GM19351 (cell line): ENCODE measurements around the gene PRTG.
"Not testable (repeated sequence)": the region's sequence is repeated elsewhere in the genome, so short reads cannot be mapped to it uniquely, and the experiment has no call there.

Source experiments
- ATAC-seq: cut with Tn5 transposase; IDR thresholded peaks from one replicate; pipeline ENCODE4 v1.9.1; 2021; ENCODE audit warnings: mild to moderate bottlenecking, moderate library complexity; ENCODE audit not compliant: unreplicated experiment

Gene PRTG

GRCh38 chr15:55649058-55649423 lies 93.9 kb downstream of the PRTG start:
- no peak for ATAC-seq

GRCh38 chr15:55638764-55639163 lies 104.2 kb downstream of the PRTG start:
- no peak for ATAC-seq

- no peak for ATAC-seq
Observed at GRCh38 chr15:55637086-55637485, 105.9 kb downstream of the PRTG start.

GRCh38 chr15:55633731-55634130 lies 109.2 kb downstream of the PRTG start:
- ATAC-seq, result no peak

GRCh38 chr15:55632434-55632833 lies 110.5 kb downstream of the PRTG start:
- ATAC-seq, result no peak

GRCh38 chr15:55630858-55631257 lies 112.1 kb downstream of the PRTG start:
- ATAC-seq, result no peak

GRCh38 chr15:55628369-55628730 lies 114.6 kb downstream of the PRTG start:
- no peak for ATAC-seq

GRCh38 chr15:55627730-55628368 lies 115.1 kb downstream of the PRTG start:
- no peak for ATAC-seq

- ATAC-seq, result no peak
Observed at GRCh38 chr15:55619783-55620182, 123.2 kb downstream of the PRTG start.

- ATAC-seq, result no peak
Observed at GRCh38 chr15:55618387-55618786, 124.6 kb downstream of the PRTG start.

- no peak for ATAC-seq
Observed at GRCh38 chr15:55615445-55615844, 127.5 kb downstream of the PRTG start.

GRCh38 chr15:55613727-55614126 lies 129.2 kb downstream of the PRTG start:
- ATAC-seq, result no peak

- ATAC-seq, result no peak
Observed at GRCh38 chr15:55606214-55606613, 136.7 kb downstream of the PRTG start.

- ATAC-seq, result no peak
Observed at GRCh38 chr15:55601374-55601773, 141.6 kb downstream of the PRTG start.

- ATAC-seq, result no peak
Observed at GRCh38 chr15:55599439-55599838, 143.5 kb downstream of the PRTG start.

- not testable (repeated sequence) for ATAC-seq
Observed at GRCh38 chr15:55593019-55593418, 149.9 kb downstream of the PRTG start.

GRCh38 chr15:55590788-55591187 lies 152.2 kb downstream of the PRTG start:
- ATAC-seq, result no peak

GRCh38 chr15:55589287-55589686 lies 153.7 kb downstream of the PRTG start:
- ATAC-seq, result no peak

GRCh38 chr15:55588815-55589115 lies 154.2 kb downstream of the PRTG start:
- ATAC-seq, result no peak

- peak; percentile 80 for ATAC-seq
Observed at GRCh38 chr15:55588070-55588814, 154.7 kb downstream of the PRTG start, which contains the start of gene PYGO1. Gene PYGO1, minus strand, starts transcription at chr15:55588345. Its CDS starts 462 bp downstream, at chr15:55587883.

GRCh38 chr15:55587321-55588069 lies 155.5 kb downstream of the PRTG start:
- ATAC-seq, result peak; percentile 21

- ATAC-seq, result no peak
Observed at GRCh38 chr15:55586808-55587207, 156.1 kb downstream of the PRTG start.
